ENCODE results near the gene CNOT1.

CNOT1 gene

DNA sequence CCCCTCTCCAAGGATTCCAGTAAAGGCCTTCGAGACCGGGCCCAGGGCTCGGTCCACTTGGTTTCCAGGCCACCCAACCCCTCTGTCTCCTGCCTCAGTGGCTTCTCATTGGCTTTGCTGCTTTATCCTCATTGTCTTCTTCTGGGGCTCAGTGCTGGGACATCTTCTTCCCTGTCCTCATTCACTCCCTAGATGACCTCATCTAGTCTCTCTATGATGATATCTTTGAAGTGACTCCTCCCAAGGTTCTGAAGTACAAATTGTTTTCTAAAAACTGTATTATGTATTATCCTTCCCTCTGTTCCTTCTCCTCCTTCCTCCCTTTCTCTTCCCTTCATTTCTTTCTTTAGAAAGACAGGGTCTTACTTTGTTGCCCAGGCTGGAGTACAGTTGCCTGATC lies 156.8 kb downstream of the CNOT1 start:
- no peaks in the 10 kb centered on the region for H3K27me3 ChIP-seq
- TF ChIP-seq Cebpa-rat (IDR thresholded peaks at IDR 0.05): no peak
- H3K4me1 ChIP-seq: peaks cover 18% of the 10 kb centered on the region
- peak overlapping the region; percentile 30 for H3K4me2 ChIP-seq
- H3K9me3 ChIP-seq: no peaks in the 10 kb centered on the region
- no peak overlapping the region for H3K27ac ChIP-seq
- H3K9ac ChIP-seq: no peak overlapping the region
- H4K20me1 ChIP-seq: no peaks in the 10 kb centered on the region
- no peaks in the 10 kb centered on the region for H3K36me3 ChIP-seq
- no peak overlapping the region for H3K4me3 ChIP-seq

DNA sequence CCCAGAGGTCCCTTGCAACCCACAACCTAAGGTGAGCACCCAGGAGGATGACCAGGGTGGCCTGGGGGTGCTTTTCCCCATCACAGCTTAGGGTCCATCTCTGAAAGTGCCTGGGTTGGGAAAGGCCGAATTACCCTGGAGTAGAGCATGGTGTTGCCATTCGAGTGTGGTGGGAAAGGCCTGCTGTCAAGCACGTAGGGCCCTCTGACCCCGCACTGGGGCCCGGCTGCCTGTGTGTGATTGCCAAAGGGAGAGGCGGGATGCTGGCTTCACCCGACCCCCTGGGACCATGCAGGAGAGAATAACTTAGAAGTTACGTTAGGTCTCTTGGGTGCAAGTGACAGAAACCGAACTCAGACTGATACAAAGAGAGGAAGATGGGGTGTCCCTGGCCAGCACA lies 157.4 kb downstream of the CNOT1 start:
- no peaks in the 10 kb centered on the region for H3K36me3 ChIP-seq
- no peak overlapping the region for H3K9ac ChIP-seq
- H3K27ac ChIP-seq: no peak overlapping the region
- no peaks in the 10 kb centered on the region for H3K9me3 ChIP-seq
- no peak for TF ChIP-seq Cebpa-rat (IDR thresholded peaks at IDR 0.05)
- peaks cover 2% of the 10 kb centered on the region; the same call in 1 of the 2 replicates for H3K27me3 ChIP-seq
- no peaks in the 10 kb centered on the region for H4K20me1 ChIP-seq
- no peak overlapping the region for H3K4me3 ChIP-seq
- H3K4me2 ChIP-seq: peak overlapping the region; percentile 30
- peaks cover 18% of the 10 kb centered on the region for H3K4me1 ChIP-seq

DNA sequence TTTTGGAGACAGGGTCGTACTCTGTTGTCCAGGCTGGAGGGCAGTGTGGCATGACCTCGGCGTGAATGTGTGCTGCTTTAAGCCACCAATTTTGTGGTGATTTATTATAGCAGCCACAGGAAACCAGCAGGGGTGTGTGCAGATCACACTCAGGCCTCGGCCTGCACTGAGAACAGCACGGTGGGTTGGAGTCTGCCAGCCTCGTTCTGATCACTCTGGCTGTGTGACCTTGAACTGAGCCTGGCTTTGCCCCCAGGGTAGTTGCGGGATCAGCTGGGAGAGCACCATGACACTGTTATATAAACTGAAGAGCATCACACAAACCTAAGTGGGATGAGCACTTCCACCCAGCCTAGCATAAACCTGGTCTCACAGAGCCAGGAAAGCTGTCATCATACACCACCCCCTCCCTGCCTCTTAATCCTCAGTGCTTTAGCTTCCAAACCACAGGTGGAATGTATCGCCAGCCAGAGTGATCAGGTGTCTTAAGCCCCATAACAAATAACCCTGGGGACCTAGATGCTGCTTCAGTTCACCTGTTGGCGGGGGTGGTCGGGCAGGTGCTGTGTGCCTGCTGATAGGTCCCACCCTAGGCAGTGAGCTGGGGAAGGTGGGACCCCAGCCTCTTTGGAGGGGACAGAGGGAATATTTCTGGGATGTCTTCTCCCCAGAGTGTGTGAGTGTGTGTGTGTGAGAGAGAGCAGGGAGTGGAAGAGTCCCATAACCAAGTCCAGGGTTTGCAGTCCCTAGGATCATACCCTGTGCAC lies 158.2 kb downstream of the CNOT1 start:
- H3K4me1 ChIP-seq: peaks cover 18% of the 10 kb centered on the region
- no peaks in the 10 kb centered on the region for H3K9me3 ChIP-seq
- no peaks in the 10 kb centered on the region for H3K36me3 ChIP-seq
- H3K4me2 ChIP-seq: peak overlapping the region; percentile 30; the same call in 1 of the 2 replicates
- no peaks in the 10 kb centered on the region for H4K20me1 ChIP-seq
- no peak overlapping the region for H3K4me3 ChIP-seq
- H3K27ac ChIP-seq: no peak overlapping the region
- H3K27me3 ChIP-seq: peaks cover 10% of the 10 kb centered on the region
- no peak overlapping the region for H3K9ac ChIP-seq
- no peak for TF ChIP-seq Cebpa-rat (IDR thresholded peaks at IDR 0.05)
